HG02885 (cell line): ENCODE measurements around the gene DCTN2.
"Not testable (repeated sequence)": the region's sequence is repeated elsewhere in the genome, so short reads cannot be mapped to it uniquely, and the experiment has no call there.

Experiments
- ATAC-seq: cut with Tn5 transposase; IDR thresholded peaks from one replicate; pipeline ENCODE4 v1.9.1; 2021; ENCODE audit warnings: mild to moderate bottlenecking; ENCODE audit not compliant: unreplicated experiment, poor library complexity

The DCTN2 gene

DNA sequence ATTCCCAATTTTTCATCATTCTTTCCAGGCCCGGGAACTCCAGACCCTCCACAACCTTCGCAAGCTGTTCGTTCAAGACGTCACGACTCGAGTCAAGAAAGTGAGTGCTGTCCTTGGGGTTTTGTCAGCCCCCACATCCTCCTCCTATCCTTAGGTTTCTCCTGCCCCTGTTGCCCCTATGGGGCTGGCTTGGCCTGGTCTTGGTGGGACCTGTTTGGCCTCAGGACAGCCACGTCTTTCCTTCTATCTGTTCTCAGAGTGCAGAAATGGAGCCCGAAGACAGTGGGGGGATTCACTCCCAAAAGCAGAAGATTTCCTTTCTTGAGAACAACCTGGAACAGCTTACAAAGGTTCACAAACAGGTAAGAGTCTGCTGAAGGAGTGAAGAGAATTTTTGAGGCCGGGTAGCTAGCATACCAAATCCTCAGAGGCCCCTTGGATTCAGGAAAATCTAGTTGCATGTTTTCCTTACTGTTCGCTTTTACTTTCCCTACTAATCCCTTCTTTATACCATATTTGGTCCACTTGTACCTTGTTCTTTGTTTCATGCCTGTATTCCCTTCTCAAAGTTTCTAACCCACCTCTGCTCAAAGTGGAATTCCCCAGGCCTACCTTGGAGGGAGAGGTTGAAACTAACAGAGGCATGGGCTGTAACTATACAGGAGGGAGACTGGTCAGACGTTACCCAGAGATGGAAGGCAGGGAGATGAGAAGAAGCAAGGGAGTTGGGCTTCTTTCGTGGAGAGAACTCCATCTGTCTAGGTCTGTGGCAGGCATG is 31.2 kb upstream of the DCTN2 start:
- no peak for ATAC-seq

DNA sequence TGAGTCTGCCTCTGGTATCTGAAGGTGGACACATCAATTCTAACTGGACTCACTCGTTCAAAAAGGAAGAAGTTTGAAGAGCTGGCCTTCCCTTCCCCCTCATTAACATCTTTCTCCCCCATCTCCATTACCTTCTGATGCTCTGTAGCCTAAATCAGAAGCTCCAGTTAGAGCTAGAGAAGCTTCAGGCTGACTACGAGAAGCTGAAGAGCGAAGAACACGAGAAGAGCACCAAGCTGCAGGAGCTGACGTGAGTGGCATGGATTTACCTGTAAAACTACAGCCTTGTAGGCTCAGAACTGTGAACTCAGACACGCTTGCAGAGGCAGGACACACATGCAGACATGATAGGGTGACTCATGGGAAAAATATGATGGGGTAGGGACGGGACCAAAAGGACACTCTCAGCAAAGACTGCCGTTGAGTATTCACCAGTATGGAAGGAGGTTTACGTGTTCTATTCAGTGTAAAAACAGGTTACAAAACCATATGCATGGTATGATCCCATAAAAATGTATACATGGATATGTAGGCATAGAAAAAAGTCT is 29.7 kb upstream of the DCTN2 start:
- no peak for ATAC-seq

DNA sequence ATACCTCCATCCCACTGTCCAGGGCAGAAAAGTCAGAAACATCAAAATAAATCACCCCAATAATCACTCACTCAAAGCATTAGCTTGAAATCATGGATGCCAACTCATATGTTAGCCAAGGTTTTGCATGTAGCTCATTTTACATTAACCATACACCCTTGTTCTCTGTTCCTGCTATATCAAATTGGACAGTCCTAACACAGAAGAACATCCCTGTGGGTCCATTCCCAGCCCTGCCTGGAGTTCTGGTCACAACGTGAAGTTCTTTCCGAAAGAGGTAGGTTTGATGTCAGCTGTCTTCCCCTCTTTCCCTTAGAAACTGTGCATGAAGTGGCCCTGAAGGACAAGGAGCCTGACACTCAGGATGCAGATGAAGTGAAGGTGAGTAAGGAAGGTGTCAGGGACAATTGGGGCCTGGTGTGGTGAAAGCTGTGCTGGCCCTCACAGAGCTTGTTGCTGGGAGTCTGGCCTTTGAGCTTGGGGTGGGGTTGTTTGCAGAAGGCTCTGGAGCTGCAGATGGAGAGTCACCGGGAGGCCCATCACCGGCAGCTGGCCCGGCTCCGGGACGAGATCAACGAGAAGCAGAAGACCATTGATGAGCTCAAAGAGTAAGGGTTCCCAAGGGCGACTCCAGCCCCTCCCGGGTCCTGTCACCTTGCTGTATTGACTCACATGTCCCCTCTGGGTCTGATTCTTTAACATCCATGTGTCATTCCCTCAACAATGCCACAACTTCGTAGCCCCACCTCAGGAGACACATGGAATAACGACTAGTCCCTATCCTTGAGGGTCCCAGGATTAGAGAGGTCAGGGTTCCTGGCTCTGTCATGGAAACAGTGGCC is 29.0 kb upstream of the DCTN2 start:
- no peak for ATAC-seq

DNA sequence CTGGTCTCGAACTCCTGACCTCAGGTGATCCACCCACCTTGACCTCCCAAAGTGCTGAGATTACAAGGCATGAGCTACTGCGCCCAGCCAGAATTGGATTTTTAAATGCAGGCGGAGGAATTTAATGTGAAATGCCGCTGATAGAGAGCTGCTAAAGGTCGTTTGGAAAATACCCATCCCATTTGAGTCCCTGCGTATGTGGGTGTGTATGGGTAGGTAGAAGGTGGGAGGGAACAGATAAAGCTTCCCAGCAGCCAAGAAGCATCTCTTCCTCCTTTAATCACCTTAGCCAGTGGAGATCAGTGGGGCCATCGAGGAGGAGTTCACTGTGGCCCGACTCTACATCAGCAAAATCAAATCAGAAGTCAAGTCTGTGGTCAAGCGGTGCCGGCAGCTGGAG is 27.8 kb upstream of the DCTN2 start:
- no peak for ATAC-seq

DNA sequence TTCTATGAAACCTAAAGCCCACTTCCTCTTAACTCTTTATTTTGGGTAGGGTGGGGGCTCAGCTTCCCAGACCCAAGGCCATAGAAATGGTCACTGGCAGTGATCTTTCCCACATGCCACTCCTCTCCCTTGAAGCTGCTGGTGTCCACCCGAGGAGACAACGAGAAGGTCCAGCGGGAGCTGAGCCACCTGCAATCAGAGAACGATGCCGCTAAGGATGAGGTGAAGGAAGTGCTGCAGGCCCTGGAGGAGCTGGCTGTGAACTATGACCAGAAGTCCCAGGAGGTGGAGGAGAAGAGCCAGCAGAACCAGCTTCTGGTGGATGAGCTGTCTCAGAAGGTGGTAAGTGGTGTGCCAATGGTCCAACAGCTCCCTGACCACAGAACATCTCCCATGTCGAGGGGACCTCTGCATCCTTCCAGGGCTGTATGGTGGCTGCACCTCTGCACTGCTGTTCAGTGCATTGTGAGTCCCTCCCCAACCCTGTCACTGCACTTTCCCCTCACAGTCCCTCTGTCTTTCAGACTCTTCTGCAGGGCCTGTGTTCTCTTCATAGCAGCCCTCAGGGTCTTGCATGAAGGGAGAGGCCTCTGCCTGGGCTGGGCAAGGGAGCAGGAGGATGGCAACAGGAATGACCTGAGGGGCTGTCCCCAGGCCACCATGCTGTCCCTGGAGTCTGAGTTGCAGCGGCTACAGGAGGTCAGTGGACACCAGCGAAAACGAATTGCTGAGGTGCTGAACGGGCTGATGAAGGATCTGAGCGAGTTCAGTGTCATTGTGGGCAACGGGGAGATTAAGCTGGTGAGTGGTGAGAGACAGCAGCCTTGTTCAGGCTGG is 25.2 kb upstream of the DCTN2 start:
- no peak for ATAC-seq

DNA sequence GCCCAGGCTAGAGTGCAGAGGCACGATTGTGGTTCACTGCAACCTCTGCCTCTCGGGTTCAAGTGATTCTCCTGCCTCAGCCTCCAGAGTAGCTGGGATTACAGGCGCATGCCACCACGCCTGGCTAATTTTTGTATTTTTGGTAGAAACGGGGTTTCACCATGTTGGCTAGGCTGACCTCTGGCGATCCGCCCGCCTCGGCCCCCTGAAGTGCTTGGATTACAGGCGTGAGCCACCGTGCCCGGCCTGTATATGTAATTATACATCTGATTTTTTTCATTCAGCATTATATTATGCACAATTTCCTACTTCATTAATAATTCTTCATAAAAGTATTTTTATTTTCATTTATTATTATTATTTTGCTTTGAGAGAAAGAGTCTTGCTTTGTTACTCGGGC is 23.4 kb upstream of the DCTN2 start:
- not testable (repeated sequence) for ATAC-seq

DNA sequence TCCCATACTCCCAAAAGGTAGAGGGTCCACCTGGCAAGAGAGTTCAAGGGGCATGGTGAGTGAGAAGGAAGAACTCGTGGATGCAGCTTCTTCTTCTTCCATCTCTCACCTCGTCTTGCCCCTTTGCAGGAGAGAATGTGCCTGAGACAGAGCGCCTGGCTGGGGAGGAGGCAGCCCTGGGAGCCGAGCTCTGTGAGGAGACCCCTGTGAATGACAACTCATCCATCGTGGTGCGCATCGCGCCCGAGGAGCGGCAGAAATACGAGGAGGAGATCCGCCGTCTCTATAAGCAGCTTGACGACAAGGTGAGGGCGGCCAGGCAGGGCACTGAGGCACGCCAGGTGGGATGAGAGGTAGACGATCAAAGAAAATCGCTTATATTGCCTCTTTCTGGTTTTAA is 22.9 kb upstream of the DCTN2 start:
- no peak for ATAC-seq

DNA sequence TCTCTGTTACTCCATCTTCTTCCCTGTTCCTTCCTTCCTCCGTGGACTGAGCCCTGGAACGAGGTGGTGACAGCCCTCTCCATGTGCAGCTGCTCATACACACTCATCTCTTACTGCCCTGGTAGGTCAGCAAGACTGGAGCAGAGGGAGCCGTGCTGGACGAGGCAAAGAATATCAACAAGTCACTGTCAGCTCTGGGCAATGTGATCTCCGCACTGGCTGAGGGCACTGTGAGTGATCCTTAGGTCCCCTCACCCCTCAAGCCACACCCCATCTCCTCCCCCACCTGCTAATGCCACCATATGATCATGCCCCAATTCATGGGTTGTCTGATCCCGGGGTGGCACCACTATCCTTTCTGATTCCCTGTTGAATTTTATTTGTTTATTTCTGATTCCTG is 21.8 kb upstream of the DCTN2 start:
- ATAC-seq: no peak

DNA sequence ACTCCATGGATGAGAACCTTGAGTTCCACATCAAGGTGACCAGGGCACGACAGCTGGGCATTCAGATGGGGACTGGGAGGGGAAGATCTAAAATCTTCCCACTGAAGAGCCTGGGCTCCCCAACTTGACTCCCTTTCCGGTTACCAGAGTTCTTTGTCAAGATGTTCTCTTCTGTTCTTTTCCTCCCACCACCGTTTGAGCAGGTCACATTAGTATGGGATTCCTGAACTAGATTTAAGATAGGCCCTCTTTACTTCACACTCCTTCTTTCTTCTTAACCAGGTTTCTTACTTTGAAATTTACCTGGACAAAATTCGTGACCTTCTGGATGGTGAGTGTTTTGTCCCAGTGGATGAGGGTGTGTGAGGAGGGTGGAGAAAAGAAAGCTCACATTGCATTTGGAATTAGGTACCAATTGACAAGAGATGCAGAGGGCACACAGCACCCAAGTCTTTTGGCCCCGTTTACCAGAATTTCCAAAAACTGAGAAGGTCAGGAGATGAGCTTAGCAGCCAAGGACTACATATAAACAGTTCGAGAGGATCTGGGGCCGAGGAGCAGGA is 17.3 kb upstream of the DCTN2 start:
- no peak for ATAC-seq

DNA sequence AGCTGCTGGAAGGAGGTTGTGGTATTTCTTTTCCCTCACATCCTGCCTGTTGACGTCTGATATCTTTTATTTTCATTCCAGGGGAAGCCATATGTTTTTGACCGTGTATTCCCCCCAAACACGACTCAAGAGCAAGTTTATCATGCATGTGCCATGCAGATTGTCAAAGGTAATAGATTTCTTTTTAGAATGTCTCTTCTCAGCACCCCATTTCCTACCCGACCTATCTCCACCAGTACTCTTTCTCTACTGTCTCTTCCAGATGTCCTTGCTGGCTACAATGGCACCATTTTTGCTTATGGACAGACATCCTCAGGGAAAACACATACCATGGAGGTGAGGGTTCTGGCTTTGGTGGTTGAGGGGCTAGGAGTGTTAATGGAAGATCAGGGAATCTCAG is 16.4 kb upstream of the DCTN2 start:
- ATAC-seq: no peak

DNA sequence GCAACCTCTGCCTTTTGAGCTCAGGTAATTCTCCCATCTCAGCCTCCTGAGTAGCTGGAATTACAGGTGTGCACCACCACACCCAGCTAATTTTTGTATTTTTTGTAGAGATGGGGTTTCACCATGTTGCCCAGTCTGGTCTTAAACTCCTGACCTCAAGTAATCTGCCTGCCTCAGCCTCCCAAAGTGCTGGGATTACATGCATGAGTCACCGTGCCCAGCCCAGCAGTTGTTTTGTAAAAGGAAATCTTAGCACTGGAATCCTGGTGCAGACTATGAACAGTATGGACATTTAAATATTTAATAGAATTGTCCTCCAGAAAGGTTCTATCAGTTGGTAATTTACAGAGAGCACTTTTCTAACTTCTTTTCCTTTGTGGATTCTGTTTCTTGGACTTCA is 14.1 kb upstream of the DCTN2 start:
- not testable (repeated sequence) for ATAC-seq

DNA sequence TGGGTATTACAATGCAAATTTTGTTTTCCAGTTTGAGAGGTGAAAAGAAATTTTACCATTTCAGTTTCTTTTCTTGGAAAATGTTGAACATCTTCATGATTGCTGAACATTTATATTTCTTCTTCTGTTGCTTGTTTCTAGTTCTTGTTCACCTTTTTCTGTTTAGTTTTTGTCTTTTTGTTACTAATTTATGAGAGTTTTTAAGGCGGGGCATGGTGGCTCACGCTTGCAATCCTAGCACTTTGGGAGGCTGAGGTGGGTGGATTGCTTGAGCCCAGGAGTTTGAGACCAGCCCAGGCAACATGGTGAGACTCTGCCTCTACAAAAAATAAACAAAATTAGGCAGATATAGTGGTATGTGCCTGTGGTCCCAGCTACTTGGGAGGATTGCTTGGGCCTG is 13.5 kb upstream of the DCTN2 start:
- no peak for ATAC-seq

DNA sequence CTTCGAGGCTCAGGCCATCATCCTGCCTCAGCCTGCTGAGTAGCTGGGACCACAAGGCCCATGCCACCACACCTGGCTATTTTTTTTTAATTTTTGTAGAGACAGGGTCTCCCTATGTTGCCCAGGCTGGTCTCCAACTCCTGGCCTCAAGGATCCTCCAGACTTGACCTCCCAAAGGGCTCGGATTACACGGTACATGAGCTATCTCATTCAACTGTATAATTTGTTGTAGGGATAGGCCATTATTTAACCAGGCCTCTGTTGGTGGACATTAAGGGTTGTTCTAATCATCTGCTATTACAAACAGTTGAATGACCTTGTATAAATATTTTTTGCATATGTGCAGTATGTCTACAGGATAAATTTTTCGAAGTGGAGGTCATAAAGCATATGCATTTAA is 11.9 kb upstream of the DCTN2 start:
- no peak for ATAC-seq

DNA sequence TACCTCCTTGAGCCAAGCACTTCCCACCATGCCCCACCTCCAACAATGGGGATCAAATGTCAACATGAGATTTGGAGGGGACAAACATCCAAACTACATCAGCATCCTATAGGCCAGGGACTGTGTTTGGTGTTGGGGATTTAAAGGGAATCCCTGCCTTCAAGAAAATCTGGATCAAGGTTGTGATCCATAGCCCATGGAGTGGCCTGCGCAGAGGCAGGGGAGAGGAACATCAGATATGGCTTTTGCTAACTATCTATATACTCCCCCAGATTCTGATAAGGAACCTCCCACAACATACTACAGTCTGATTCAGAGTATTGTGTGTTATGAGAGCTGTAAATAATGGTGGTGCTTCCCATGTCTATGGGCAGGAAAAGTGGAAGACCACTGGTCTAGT is 7.9 kb upstream of the DCTN2 start:
- ATAC-seq: no peak

DNA sequence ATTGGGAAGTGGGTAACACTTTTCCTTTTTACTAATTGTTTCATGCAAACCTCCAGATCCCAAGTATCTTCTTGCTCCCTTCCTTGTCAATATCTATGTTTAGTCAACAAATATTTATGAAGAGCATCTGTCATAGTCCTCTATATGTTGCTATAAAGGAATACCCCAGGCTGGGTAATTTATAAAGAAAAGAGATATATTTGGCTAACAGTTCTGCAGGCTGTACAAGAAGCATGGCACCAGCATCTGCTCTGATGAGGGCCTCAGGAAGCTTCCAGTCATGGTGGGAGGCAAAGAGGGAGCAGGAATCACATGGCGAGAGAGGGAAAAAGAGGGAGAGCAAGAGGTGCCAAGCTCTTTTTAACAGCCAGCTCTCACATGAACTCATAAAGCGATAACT is 7.5 kb upstream of the DCTN2 start:
- no peak for ATAC-seq

DNA sequence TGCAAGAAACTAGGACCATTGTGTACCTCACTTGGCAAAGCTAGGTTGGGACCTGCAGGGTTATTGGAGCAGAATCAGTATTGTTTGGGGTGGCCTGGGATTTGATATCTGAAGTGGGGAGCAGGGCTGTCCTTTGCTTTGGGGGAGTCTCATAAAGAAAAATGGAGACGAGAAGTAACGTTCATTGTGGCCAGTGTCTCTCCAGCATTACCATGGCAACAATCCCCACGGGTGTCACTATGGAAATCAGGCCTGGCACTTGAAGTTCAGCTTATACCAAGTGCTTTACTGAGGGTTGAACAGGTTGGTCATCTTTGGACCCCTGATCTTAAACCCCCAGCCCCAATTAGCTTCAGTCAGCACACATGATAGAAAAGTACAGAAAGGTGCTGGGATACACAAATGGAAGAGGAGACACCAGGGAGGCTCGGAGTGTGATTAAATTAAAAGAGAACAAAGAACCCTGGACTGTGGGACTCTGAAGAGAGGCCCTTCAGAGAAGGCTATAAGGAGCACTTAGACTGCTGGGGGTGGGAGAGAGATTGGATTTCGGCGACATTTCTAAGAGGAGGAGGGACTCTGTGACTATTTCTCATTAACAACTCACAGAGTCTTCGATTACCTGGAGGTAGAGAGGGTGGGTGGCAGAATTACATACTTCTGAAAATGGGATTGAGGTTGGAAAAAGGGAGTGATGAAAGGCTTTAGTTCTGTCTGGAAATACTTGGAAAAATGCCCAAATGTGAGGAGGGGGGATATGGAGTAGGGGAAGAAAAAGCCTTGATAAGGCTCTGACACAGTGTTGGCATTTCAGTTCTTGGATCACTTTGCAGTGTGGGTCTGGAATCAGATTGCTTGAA is 6.6 kb upstream of the DCTN2 start:
- no peak for ATAC-seq

DNA sequence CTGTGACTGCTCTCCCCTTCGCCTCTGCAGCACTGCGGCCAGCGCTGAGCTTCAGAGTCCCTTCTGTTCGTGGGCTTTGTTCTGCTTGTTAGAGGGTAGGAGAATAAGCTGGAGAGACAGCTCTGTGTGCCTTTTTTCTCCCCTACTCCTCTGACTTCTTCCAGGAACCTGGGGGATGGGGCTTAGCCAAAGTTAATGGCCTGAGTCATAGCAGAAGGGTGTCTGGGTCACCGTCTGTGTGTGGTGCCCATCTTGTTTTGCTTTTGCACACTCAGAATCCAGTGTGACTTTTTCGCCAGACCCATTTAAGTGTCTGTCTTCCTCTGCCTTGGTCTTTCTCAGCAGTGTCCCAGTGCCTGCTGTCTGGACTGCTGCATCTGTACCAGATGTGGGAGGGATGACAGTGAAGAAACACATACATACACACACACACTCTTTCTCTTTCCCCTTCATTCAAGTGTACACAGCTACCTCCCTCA is 5.9 kb upstream of the DCTN2 start:
- ATAC-seq: no peak

DNA sequence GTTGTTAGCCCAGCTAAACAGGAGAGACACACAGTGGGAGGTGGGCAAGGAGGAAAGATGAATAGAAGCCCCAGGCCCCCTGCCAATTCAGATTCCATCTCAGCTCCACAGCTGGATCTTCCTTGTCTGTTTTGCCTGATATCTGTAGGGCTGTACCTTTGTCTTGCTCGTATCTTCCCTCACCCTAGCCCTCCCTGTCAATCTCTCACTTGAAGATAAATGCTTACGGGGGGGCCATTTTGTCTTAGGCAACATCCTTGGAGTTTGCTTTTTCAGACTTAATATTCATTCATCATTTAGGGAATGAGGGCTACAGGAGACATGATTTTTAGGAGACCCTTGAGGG is 5.3 kb upstream of the DCTN2 start:
- no peak for ATAC-seq

DNA sequence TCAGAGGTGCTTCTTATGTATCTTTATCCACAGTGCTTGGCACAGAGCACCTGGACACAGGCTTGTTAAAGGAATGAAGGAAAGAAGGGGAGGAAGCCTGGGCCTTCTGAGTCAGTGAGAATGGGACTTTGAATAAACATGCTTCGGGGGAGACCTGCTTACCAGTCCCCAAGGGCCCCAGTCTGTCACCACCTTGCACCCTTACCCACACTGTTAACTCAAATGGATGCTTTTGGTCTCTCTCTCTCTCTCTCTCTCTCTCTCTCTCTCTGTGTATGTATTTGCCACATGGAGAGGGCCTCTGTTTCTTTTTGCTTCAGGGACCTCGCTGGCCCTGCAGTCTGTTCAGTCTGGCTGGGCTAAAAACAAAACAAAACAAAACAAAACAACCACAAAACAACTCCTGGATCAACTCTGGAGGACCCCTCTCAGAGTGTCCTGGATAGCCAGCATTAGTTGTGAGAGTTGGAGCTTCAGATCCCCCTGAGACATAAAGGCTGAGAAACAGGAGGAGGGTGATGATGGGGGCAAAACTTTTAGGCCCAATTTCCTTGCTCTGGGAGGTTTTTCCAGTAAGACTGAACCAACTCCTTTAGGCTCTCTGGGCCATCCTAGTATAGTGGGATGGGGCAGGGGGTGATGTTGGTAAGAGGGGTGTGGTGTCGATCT is 4.8 kb upstream of the DCTN2 start:
- no peak for ATAC-seq
